Epithelial cell of esophagus (primary cell): ENCODE measurements around the gene TTLL3.

Experiments
- DNase-seq: peaks from one replicate; pipeline ENCODE4 v3.0.0; 2010; ENCODE audit warnings: low read depth
- H3K4me3 ChIP-seq: 2 replicates; pipeline ENCODE4 v1.5.1; 2011; ENCODE audit warnings: mild to moderate bottlenecking, low read length, control low read depth
- TF ChIP-seq, protein P1 (sequence below): IDR thresholded peaks from 2 replicates; pipeline ENCODE4 v1.5.1; 2011; ENCODE audit warnings: low read depth, mild to moderate bottlenecking, low read length, control low read depth, inconsistent platforms; ENCODE audit not compliant: insufficient read depth; ENCODE audit errors: missing control alignments

Gene TTLL3

DNA sequence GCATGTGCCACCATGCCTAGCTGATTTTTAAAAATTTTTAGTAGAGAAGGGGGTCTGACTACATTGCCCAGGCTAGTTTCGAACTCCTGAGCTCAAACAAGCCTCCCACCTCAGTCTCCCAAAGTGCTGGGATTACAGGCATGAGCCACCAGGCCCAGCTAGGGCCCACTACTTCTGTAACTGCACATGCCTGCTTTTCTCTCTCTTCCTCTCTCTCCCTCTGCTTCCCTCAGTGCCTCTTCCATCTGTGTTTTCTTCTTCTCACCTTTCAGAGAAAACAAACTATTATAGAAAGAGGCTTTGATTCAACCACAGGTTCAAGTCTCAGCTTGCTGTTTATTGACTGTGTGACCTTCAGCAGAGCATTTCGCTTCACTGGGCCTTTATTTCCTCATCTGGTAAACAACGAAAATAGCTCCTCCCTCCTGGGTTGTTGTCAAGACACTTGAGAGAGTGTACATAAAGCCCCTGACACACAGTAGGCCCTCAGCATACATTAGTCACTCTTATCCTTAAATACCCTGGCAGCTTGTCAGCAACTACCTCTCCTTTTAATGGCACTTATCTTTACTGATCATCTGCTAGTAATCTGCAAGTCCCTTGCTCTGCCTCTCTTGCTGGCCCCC is 28.0 kb upstream of the TTLL3 start:
- TF ChIP-seq, protein P1, sequence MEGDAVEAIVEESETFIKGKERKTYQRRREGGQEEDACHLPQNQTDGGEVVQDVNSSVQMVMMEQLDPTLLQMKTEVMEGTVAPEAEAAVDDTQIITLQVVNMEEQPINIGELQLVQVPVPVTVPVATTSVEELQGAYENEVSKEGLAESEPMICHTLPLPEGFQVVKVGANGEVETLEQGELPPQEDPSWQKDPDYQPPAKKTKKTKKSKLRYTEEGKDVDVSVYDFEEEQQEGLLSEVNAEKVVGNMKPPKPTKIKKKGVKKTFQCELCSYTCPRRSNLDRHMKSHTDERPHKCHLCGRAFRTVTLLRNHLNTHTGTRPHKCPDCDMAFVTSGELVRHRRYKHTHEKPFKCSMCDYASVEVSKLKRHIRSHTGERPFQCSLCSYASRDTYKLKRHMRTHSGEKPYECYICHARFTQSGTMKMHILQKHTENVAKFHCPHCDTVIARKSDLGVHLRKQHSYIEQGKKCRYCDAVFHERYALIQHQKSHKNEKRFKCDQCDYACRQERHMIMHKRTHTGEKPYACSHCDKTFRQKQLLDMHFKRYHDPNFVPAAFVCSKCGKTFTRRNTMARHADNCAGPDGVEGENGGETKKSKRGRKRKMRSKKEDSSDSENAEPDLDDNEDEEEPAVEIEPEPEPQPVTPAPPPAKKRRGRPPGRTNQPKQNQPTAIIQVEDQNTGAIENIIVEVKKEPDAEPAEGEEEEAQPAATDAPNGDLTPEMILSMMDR, result no peak
- H3K4me3 ChIP-seq, result no peak overlapping the region
- peak; percentile 72 for DNase-seq

DNA sequence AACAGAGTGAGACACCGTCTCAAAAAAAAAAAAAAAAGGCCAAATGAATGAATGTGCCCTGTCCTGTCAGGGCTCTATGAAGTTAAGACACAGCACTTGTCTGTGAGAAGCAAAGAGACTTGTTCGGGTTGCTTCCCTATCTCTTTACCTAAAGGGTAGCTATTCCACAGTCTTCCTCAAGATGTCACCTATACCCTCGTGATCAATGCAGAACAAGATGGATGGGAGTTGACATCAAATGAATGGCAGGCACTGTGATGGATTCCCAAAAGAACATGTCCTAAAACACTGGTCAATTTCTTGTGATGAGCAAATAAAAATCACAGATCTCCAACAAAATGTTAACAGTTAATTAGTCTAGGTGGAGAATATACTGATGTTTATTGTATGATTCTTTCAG is 27.3 kb upstream of the TTLL3 start:
- DNase-seq, result no peak
- H3K4me3 ChIP-seq, result no peak overlapping the region
- TF ChIP-seq, protein P1, result peak; percentile 12

DNA sequence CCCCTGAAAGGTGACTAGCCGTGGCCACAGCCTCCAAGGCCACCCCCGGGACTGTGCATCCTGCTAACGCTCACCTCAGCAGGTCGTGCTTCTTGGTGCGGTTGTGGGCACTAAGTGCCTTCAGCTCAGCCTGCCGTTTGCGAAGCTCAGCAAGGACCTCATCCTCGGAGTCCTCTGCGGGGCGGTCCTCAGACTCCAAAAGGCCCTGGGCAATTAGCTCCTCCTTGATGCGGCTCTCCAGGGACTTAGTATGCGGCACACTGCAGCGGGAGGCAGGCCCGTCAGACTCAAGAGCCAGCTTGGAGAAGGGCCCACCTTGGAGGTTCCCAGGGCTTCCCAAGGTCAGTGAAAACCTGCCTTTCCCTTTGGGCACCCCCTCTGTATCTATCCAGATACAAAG is 26.1 kb upstream of the TTLL3 start:
- TF ChIP-seq, protein P1, result no peak
- H3K4me3 ChIP-seq, result no peak overlapping the region
- DNase-seq, result no peak

DNA sequence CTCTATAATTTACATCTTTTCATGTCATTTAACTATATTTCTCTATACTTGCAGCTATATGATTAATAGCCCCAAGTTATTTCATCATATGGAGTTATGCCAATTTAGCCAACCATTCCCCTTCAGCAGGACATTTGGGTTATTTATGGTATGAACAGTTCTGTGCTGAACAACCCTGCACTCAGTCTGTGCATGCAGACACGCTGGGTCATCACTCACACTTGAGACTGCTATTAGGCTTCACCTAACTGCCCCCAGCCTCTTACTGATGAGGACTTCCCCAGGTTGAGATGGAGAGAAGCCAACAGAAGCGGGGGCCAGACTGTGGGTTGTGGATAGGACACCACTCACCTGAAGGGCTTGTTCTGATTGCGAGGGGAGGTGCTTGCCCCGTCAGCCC is 25.1 kb upstream of the TTLL3 start:
- DNase-seq, result no peak
- H3K4me3 ChIP-seq, result no peak overlapping the region
- TF ChIP-seq, protein P1, result no peak

DNA sequence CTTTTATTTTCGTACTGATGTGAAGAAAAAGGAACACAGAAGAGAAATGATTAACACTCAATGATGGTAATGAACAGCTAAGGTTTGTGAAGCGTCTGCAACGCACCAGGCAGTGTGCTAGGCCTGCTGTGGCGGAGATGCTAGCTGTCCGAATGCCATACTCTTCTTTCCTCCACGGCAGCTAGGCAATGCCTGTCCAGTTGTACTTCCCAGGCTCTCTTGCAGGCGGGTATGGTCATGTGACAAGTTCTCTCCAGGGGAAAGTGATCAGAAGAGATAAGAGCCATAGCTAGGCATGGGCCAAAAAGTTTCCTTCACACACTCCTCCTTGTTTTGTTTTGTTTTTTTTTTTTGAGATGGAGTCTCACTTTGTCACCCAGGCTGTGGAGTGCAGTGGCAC is 24.5 kb upstream of the TTLL3 start:
- no peak overlapping the region for H3K4me3 ChIP-seq
- DNase-seq, result no peak
- TF ChIP-seq, protein P1, result no peak

DNA sequence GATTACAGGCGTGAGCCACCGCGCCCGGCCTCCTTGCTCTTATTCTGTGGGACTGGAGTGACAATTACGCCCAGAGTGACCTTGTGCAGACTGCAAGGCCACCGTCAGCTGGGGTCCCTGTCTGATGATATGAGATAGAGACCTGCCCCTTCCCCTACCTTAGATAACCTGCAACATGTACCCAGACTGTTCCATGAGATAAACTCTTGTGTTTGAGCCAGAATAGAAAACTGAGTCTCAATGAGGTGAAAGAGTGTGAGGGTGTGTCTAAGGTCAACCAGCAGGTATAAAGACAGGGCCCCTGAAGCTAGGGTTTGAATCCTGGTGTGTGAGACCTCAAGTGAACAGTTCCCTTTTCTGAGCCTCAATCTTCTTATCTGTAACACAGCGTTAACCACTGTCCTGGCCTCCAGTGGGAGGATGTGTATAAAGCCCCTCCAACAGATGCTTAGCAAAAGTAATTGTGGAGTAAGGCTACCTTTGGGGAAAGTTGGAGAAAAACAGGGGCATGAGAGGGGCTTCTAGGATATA is 23.8 kb upstream of the TTLL3 start:
- TF ChIP-seq, protein P1, result no peak
- no peak overlapping the region for H3K4me3 ChIP-seq
- no peak for DNase-seq
